NOMO-1 treated with dmso at 0.1 percent for 144 hours (cell line): ENCODE data around the gene CTDP1.
"Not testable (repeated sequence)": the region's sequence is repeated elsewhere in the genome, so short reads cannot be mapped to it uniquely, and the experiment has no call there.

Experiments
- DNase-seq: peaks from one replicate; lab custom pipeline; 2025; ENCODE audit not compliant: unreplicated experiment; lab: John Stamatoyannopoulos, UW

CTDP1 gene

GRCh38 chr18:79697976-79698375 is 18.4 kb downstream of the CTDP1 start:
- DNase-seq: no peak

- no peak for DNase-seq
These were observed 19.2 kb downstream of the CTDP1 start for GRCh38 chr18:79698668-79699335.

- no peak for DNase-seq
These were observed 20.1 kb downstream of the CTDP1 start for GRCh38 chr18:79699653-79700052.

GRCh38 chr18:79702906-79703305 is 23.3 kb downstream of the CTDP1 start:
- no peak for DNase-seq

- no peak for DNase-seq
These were observed 25.0 kb downstream of the CTDP1 start for GRCh38 chr18:79704631-79705030.

GRCh38 chr18:79705272-79705671 is 25.7 kb downstream of the CTDP1 start:
- DNase-seq: no peak

GRCh38 chr18:79706006-79706405 is 26.4 kb downstream of the CTDP1 start:
- no peak for DNase-seq

- no peak for DNase-seq
These were observed 27.1 kb downstream of the CTDP1 start for GRCh38 chr18:79706658-79707057.

- DNase-seq: no peak
These were observed 27.6 kb downstream of the CTDP1 start for GRCh38 chr18:79707239-79707638.

- DNase-seq: no peak
These were observed 28.1 kb downstream of the CTDP1 start for GRCh38 chr18:79707671-79708070.

GRCh38 chr18:79708412-79708811 is 28.8 kb downstream of the CTDP1 start:
- no peak for DNase-seq

- no peak for DNase-seq
These were observed 32.7 kb downstream of the CTDP1 start for GRCh38 chr18:79712206-79712857.

GRCh38 chr18:79713341-79713740 is 33.7 kb downstream of the CTDP1 start:
- no peak for DNase-seq

GRCh38 chr18:79714531-79715240 is 35.1 kb downstream of the CTDP1 start:
- DNase-seq: no peak

GRCh38 chr18:79715280-79715679 is 35.7 kb downstream of the CTDP1 start:
- DNase-seq: no peak

GRCh38 chr18:79717059-79717458 is 37.5 kb downstream of the CTDP1 start:
- no peak for DNase-seq

- no peak for DNase-seq
These were observed 38.0 kb downstream of the CTDP1 start for GRCh38 chr18:79717555-79718074.

GRCh38 chr18:79718126-79718525 is 38.5 kb downstream of the CTDP1 start:
- no peak for DNase-seq

- no peak for DNase-seq
These were observed 39.4 kb downstream of the CTDP1 start for GRCh38 chr18:79718878-79719477.

GRCh38 chr18:79719478-79720358 is 40.1 kb downstream of the CTDP1 start:
- not testable (repeated sequence) for DNase-seq

GRCh38 chr18:79720359-79720733 is 40.7 kb downstream of the CTDP1 start:
- DNase-seq: no peak
